Mucosa of rectum (tissue), 2 donors: Measurements from ENCODE around the gene TREM1.
"Not testable (repeated sequence)": the region's sequence is repeated elsewhere in the genome, so short reads cannot be mapped to it uniquely, and the experiment has no call there.

Source experiments
- H3K27ac ChIP-seq, 2 donors: one replicate each; pipeline ENCODE4 v1.7.0; 2013; ENCODE audit warnings: inconsistent platforms in 2 of 2, low read depth in 2 of 2, low read length in 2 of 2
- H3K27me3 ChIP-seq, 2 donors: one replicate each; pipeline ENCODE4 v1.7.0; 2013; ENCODE audit warnings: low read length in 2 of 2; ENCODE audit not compliant: control insufficient read depth in 2 of 2, insufficient read depth in 2 of 2
- H3K36me3 ChIP-seq, 2 donors: one replicate each; pipeline ENCODE4 v1.7.0; 2013; ENCODE audit warnings: low read length in 2 of 2; ENCODE audit not compliant: control insufficient read depth in 2 of 2, insufficient read depth in 2 of 2
- H3K4me1 ChIP-seq, 2 donors: one replicate each; pipeline ENCODE4 v1.7.0; 2013; ENCODE audit warnings: low read length in 2 of 2, mild to moderate bottlenecking in 1 of 2; ENCODE audit not compliant: control insufficient read depth in 2 of 2, insufficient read depth in 2 of 2
- H3K4me3 ChIP-seq, 2 donors: one replicate each; pipeline ENCODE4 v1.7.0; 2013; ENCODE audit warnings: low read length in 2 of 2
- H3K9ac ChIP-seq, 2 donors: one replicate each; pipeline ENCODE4 v1.7.0; 2013; ENCODE audit warnings: low read length in 2 of 2, low read depth in 1 of 2, mild to moderate bottlenecking in 1 of 2
- H3K9me3 ChIP-seq, 2 donors: one replicate each; pipeline ENCODE4 v1.7.0; 2013; ENCODE audit warnings: low read length in 2 of 2; ENCODE audit not compliant: control insufficient read depth in 2 of 2
- donor health status: healthy.
- donor health status: Normal muscosa, but diverticular disease.

TREM1 gene

GRCh38 chr6:41297248-41297647 lies 10.8 kb upstream of the TREM1 start:
- H3K36me3 ChIP-seq, H3K27ac ChIP-seq, H3K27me3 ChIP-seq, H3K4me1 ChIP-seq, H3K9me3 ChIP-seq, H3K9ac ChIP-seq, H3K4me3 ChIP-seq: not testable (repeated sequence)

- no peaks in the 10 kb centered on the region for H3K36me3 ChIP-seq
- H3K27ac ChIP-seq, result no peak overlapping the region
- peaks cover 0 to 4% of the 10 kb centered on the region in 2 donors for H3K27me3 ChIP-seq
- H3K9ac ChIP-seq, result no peak overlapping the region
- H3K9me3 ChIP-seq, result no peaks in the 10 kb centered on the region
- no peaks in the 10 kb centered on the region for H3K4me1 ChIP-seq
- no peak overlapping the region for H3K4me3 ChIP-seq
Observed at GRCh38 chr6:41294214-41294872, 7.9 kb upstream of the TREM1 start.

- Histone ChIP-seq H3K4me3 (no peak overlapping the region), H3K36me3 (no peaks in the 10 kb centered on the region), H3K4me1 (no peaks in the 10 kb centered on the region), H3K9ac (no peak overlapping the region), H3K27ac (no peak overlapping the region), H3K9me3 (no peaks in the 10 kb centered on the region), H3K27me3 (peaks cover 0 to 4% of the 10 kb centered on the region in 2 donors)
Observed at GRCh38 chr6:41291717-41292116, 5.2 kb upstream of the TREM1 start.

DNA sequence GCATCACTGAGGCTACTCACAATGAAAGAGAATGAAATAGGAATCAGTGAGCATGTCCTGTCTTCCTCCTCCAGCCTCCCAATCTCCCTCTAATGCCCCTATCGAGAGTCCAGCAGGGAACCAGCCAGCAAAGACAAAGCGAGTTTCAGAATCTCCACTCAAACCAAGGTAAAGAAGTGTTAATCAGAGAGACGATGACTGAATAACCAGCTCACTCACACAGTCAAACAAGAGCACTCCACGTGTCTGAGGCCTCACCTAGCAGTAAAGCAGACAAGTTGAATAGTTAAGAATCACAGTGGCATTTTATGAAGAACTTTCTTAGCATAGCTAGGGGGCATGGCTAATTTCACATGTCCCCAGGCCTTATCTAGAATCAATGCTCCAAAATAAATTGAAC lies 3.3 kb upstream of the TREM1 start:
- Histone ChIP-seq H3K27me3 (peaks cover 0 to 4% of the 10 kb centered on the region in 2 donors), H3K9me3 (no peaks in the 10 kb centered on the region), H3K9ac (no peak overlapping the region), H3K36me3 (no peaks in the 10 kb centered on the region), H3K4me3 (no peak overlapping the region), H3K27ac (no peak overlapping the region), H3K4me1 (no peaks in the 10 kb centered on the region)

DNA sequence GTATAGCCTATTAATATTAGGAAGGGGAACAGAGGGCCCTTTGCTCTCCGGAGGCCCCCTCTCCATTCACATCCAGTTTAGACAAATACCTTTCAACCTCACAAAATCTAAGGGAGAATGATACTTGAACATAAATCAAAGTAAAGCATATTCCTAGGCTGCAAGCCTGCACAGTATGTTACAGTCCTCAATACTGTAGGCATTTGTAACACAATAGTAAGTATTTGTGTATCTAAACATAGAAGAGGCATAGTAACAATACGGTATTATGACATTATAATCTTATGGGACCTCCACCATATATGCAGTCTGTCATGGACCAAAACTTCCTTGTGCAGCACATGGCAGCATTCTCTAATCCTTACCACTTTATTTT lies 2.3 kb upstream of the TREM1 start:
- no peaks in the 10 kb centered on the region for H3K9me3 ChIP-seq
- no peaks in the 10 kb centered on the region for H3K36me3 ChIP-seq
- H3K27ac ChIP-seq, result no peak overlapping the region
- peaks cover 0 to 2% of the 10 kb centered on the region in 2 donors for H3K27me3 ChIP-seq
- no peaks in the 10 kb centered on the region for H3K4me1 ChIP-seq
- H3K9ac ChIP-seq, result no peak overlapping the region
- no peak overlapping the region for H3K4me3 ChIP-seq

- Histone ChIP-seq H3K36me3 (no peaks in the 10 kb centered on the region), H3K27me3 (peaks cover 0 to 2% of the 10 kb centered on the region in 2 donors), H3K4me1 (no peaks in the 10 kb centered on the region), H3K4me3 (no peak overlapping the region), H3K9me3 (no peaks in the 10 kb centered on the region), H3K27ac (no peak overlapping the region), H3K9ac (no peak overlapping the region)
Observed at GRCh38 chr6:41288030-41288753, 1.7 kb upstream of the TREM1 start.

GRCh38 chr6:41284726-41285125 lies 1.8 kb downstream of the TREM1 start:
- no peaks in the 10 kb centered on the region for H3K9me3 ChIP-seq
- H3K9ac ChIP-seq, result no peak overlapping the region
- H3K36me3 ChIP-seq, result no peaks in the 10 kb centered on the region
- no peaks in the 10 kb centered on the region for H3K4me1 ChIP-seq
- H3K27ac ChIP-seq, result no peak overlapping the region
- no peak overlapping the region for H3K4me3 ChIP-seq
- no peaks in the 10 kb centered on the region for H3K27me3 ChIP-seq

- Histone ChIP-seq H3K9ac (no peak overlapping the region), H3K4me3 (no peak overlapping the region), H3K4me1 (no peaks in the 10 kb centered on the region), H3K36me3 (no peaks in the 10 kb centered on the region), H3K27ac (no peak overlapping the region), H3K9me3 (no peaks in the 10 kb centered on the region), H3K27me3 (no peaks in the 10 kb centered on the region)
Observed at GRCh38 chr6:41283600-41283999, 2.9 kb downstream of the TREM1 start.

DNA sequence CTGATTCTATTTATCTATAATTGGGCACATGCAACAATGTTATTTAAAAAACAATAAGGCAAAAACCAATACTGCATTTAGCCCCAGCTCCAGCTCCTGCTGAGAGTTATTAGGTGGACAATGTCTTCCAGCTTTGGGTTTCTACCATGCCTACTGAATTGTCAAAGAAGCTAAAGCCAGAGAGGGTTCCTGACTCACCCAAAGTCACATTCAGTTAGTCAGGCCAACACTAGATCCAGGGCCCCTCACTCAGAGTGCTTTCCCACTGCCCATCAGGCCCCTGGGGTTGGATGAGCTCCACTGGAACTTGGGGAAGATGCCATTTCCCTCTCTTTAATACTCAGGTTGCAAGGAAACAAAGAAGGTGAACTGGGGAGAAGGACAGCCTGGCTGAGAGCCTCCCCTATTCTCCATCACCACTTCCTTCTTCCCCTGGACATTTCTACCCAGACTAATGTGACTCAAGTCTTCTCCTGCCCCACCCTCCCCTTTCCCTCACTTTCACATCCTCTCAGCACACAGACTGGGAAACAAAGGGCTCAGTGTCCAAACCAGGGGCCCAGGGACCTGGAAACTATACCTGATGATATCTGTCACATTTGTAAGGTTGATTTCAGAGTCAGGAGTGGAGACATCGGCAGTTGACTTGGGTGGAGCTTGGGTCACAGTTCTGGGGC lies 6.0 kb downstream of the TREM1 start:
- H3K27ac ChIP-seq, result no peak overlapping the region

GRCh38 chr6:41278699-41279405 lies 7.6 kb downstream of the TREM1 start:
- no peaks in the 10 kb centered on the region for H3K4me1 ChIP-seq
- no peak overlapping the region for H3K27ac ChIP-seq
- H3K9me3 ChIP-seq, result no peaks in the 10 kb centered on the region
- H3K36me3 ChIP-seq, result no peaks in the 10 kb centered on the region
- peaks cover 0 to 9% of the 10 kb centered on the region in 2 donors for H3K27me3 ChIP-seq
- H3K9ac ChIP-seq, result no peak overlapping the region
- H3K4me3 ChIP-seq, result no peak overlapping the region

More for the DNA sequence above, 6.0 kb downstream of the TREM1 start:
- Histone ChIP-seq H3K4me3 (no peak overlapping the region), H3K36me3 (no peaks in the 10 kb centered on the region), H3K9ac (no peak overlapping the region), H3K9me3 (no peaks in the 10 kb centered on the region), H3K27me3 (peaks cover 0 to 7% of the 10 kb centered on the region in 2 donors), H3K4me1 (no peaks in the 10 kb centered on the region)
